HG03378 (cell line): Measurements from ENCODE around the gene BBX.

Experiments used
- ATAC-seq: cut with Tn5 transposase; IDR thresholded peaks from one replicate; pipeline ENCODE4 v1.9.1; 2021; ENCODE audit warnings: mild to moderate bottlenecking, moderate library complexity; ENCODE audit not compliant: unreplicated experiment

Gene BBX

GRCh38 chr3:107596639-107597038, 73.9 kb downstream of the BBX start:
- ATAC-seq = no peak

- peak; percentile 93 for ATAC-seq
Observed at GRCh38 chr3:107598926-107599771, 76.4 kb downstream of the BBX start.

- no peak for ATAC-seq
Observed at GRCh38 chr3:107599772-107600145, 77.0 kb downstream of the BBX start.

- no peak for ATAC-seq
Observed at GRCh38 chr3:107600780-107601179, 78.0 kb downstream of the BBX start.

GRCh38 chr3:107604057-107604822, 81.5 kb downstream of the BBX start:
- no peak for ATAC-seq

- ATAC-seq = no peak
Observed at GRCh38 chr3:107611775-107612469, 89.2 kb downstream of the BBX start.

- no peak for ATAC-seq
Observed at GRCh38 chr3:107612664-107613084, 89.9 kb downstream of the BBX start.

GRCh38 chr3:107619549-107619948, 96.8 kb downstream of the BBX start:
- no peak for ATAC-seq

GRCh38 chr3:107620534-107620933, 97.8 kb downstream of the BBX start:
- ATAC-seq = no peak

- ATAC-seq = no peak
Observed at GRCh38 chr3:107621465-107621864, 98.7 kb downstream of the BBX start.

- no peak for ATAC-seq
Observed at GRCh38 chr3:107627962-107628542, 105.3 kb downstream of the BBX start.

- no peak for ATAC-seq
Observed at GRCh38 chr3:107629566-107629965, 106.8 kb downstream of the BBX start.

- ATAC-seq = no peak
Observed at GRCh38 chr3:107630779-107631178, 108.0 kb downstream of the BBX start.

- ATAC-seq = no peak
Observed at GRCh38 chr3:107632576-107632975, 109.8 kb downstream of the BBX start.

GRCh38 chr3:107633327-107634098, 110.8 kb downstream of the BBX start:
- peak; percentile 93 for ATAC-seq

- peak; percentile 18 for ATAC-seq
Observed at GRCh38 chr3:107634099-107634489, 111.3 kb downstream of the BBX start.

GRCh38 chr3:107637416-107638183, 114.8 kb downstream of the BBX start:
- no peak for ATAC-seq

GRCh38 chr3:107641572-107642307, 119.0 kb downstream of the BBX start:
- ATAC-seq = no peak
